Right forelimb (tissue), 1 donor: ENCODE measurements around the gene WDR53.
"Not testable (repeated sequence)": the region's sequence is repeated elsewhere in the genome, so short reads cannot be mapped to it uniquely, and the experiment has no call there.

Experiments
- DNase-seq: peaks from one replicate; pipeline ENCODE4 v3.0.0-alpha.2; 2018

WDR53 gene

DNA sequence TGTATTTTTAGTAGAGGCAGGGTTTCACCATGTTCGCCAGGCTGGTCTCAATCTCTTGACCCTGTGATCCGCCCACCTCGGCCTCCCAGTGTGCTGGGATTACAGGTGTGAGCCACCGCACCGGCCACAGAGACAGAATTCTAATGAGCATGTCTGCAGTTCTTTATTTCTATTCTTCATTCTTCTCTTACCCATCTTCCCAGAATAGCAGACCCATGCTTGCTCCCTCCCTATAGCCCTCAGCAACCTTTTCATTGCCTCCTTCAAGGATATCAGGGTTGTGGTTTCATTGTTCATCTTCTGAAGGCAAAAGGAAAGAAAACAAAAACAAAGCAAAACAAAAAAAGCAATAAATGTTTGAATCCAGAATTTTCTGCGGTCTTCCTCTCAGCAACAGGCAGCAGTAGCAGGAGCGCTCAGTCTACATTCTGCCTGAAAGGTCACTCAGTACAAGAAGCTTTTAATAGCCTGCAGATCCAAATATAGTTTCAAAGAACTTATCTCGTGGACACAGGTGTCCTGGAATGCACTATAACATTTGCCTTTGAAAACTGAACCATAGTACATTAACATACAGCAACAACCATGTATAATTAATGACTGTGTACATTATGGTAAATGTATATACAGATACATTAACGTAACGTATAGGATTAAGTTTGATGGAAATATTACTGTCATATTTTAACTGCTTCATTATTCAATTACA lies 53.3 kb downstream of the WDR53 start, which contains the start of gene SMCO1:
TSS of gene SMCO1 (minus strand) at position 434 of the 709 bp plus-strand sequence. CDS start at position 297, 137 bp downstream.
- DNase-seq, result no peak

DNA sequence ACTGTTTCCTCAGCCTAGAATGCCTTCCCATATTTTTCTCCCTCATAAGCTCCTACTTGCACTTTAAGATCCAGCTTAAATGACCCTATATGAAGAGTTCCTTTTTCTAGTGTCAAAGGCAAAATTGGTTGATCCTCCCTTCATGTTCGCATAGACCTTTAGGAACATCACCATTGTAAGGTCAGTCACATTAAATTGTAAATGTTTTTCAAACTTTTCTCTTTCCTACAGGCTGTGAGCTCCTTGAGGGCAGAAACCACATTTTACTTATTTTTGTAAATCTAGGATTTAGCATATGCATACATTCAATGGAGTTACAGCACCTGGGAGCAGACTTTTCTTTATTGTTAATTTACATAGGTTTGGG lies 54.0 kb downstream of the WDR53 start:
- no peak for DNase-seq

- DNase-seq, result no peak
Measured at GRCh38 chr3:196513697-196514349, 54.5 kb downstream of the WDR53 start.

- DNase-seq, result not testable (repeated sequence)
Measured at GRCh38 chr3:196511646-196512425, 56.5 kb downstream of the WDR53 start.

DNA sequence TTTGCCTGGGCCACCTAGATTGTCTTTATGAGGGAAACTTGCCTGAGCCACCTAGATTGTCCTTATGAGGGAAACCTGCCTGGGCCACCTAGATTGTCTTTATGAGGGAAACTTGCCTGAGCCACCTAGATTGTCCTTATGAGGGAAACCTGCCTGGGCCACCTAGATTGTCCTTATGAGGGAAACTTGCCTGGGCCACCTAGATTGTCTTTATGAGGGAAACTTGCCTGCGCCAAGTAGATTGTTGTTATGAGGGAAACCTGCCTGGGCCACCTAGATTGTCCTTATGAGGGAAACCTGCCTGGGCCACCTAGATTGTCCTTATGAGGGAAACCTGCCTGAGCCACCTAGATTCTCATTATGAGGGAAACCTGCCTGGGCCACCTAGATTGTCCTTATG lies 57.2 kb downstream of the WDR53 start:
- not testable (repeated sequence) for DNase-seq

GRCh38 chr3:196506687-196507086 lies 61.7 kb downstream of the WDR53 start:
- DNase-seq, result no peak

DNA sequence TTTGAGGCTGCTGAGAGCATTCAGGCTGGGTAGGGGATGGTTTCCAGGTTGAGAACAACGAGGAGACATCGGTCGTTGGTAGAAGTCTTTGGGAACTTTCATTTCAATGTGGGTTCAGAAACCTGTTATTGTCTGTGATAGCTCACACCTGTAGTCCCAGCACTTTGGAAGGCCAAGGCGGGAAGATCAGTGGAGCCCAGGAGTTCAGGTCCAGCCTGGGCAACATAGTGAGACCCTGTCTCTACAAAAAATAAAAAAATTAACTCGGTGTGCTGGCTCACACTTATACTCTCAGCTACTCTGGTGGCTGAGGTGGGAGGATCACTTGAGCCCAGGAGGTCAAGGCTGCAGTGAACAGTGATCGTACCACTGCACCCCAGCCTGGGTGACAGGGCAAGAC lies 63.8 kb downstream of the WDR53 start:
- DNase-seq, result no peak
